ENCODE measurements around the gene OCA2.

OCA2 gene

DNA sequence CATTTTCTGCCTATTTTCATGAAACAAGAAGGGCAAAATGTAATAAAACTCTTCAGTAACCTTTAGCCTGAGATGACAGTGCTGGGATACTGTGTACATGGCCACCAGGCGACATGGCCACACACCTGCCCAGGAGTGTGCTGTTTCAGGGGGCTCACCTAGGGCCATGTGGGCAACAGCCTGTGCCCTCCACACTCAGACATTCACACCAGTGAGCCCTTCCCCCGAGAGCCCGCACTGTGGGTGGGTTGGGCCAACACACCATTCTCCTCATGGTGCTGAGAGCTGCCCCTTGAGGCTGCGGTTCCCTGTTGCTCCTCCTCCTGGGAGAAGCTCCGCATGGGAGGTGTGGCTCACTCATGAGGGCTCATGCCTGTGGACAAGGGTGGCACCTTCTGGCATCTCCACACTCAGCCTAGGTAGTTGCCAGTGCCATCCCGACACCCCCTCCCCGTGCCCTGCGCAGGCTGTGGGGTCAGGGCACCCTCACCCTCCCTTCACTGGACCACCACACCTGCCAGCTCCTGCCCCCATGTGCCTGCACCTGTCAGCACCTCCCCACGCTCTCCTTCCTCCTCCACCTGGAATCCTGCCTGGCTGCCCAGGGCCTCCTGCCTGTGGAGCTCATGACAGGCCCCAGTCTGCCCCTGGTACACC, 19.7 kb downstream of the OCA2 start:
- no peak for DNase-seq (ENCODE audit: low read depth)

DNA sequence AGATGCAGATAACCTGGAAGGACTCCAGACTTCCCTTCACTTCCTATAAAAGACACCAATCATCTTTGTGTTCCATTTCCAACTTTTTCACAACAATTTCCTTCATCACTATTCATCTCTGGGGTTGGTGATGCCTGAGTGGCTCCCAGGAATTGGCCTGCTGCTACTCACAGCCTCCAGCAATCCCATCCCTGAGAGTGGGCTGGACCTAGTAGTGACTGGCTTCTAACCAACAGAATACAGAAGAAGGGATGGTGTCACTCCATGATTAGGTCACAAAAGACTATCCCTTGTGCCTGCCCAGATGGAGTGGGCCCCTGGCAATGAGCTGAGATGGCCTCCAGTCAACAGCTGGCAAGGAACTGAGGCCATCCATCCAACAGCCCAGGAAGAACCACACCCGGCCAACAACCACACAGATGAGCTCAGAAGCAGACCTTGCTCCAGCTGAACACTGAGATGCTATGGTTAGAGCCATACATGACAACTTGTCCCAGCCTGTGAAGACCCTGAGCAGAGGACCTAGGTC, 20.9 kb downstream of the OCA2 start:
- no peak for DNase-seq (ENCODE audit: low read depth)

DNA sequence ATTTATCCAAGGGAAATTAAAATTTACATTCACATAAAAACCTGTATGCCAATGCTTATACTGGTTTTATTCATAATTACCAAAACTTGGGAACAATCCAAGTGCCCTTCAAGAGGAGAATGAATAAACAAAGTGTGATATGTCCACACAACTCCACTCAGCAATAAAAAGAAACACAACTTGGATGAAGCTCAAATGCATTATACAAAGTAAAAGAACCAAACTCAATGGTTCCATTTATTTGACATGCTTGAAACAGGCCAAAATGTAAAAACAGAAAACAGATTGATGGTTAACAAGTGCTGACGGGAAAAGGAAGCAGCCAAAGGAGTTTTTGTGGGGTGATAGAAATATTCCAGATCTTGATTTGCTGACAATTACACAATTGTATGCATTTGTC, 23.5 kb downstream of the OCA2 start:
- no peak for DNase-seq (ENCODE audit: low read depth)

DNA sequence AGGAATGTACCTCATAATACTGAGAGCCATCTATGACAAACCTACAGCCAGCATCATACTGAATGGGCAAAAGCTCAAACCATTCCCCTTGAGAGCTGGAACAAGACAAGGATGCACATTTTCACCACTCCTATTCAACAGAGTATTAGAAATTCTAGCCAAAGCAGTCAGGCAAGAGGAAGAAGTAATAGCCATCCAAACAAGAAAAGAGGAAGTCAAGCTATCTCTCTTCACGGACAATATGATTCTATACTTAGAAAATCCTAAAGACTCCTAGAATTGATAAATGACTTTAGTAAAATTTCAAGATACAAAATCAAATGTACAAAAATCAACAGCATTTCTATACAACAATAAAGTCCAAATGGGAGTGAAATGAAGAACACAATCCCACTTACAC, 30.2 kb downstream of the OCA2 start:
- no peak for DNase-seq (ENCODE audit: low read depth)

DNA sequence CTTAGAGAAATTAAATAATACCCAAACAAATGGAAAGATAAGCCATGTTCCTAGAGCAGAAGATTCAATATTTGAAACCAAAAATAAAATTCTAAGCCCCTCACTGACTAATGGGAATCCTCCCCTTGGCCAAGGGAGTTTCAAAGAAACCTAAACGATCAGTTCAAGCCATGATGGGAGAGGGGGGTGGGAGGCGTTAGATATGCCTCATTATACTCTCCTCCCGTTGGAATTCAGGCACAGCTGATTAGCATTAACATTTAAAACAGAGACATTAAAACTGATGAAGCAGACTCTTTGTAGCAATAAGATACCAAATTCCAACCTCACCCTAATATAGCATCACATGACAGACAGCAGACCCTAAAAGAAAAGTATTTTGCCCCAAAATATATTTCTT, 32.9 kb downstream of the OCA2 start:
- DNase-seq (ENCODE audit: low read depth): no peak

DNA sequence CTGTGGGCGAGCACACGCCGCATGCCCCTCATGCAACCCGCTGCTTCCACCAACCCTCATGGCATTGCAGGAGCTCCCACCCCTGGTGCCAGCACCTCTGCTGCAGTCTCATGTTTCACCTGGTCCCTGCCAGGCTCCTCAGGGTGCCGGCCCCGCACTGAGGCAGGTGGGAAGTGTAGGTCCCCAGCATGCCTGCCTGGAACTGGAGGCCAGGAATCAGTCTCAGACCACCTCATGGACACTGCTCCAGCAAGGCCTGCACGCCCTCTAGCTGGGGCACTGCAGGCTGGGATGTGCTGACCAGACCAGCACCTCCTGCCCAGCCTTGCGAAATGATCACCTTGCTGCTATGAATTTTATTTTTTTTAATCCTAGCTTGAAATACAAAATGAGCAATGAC, 39.1 kb downstream of the OCA2 start:
- no peak for DNase-seq (ENCODE audit: low read depth)

DNA sequence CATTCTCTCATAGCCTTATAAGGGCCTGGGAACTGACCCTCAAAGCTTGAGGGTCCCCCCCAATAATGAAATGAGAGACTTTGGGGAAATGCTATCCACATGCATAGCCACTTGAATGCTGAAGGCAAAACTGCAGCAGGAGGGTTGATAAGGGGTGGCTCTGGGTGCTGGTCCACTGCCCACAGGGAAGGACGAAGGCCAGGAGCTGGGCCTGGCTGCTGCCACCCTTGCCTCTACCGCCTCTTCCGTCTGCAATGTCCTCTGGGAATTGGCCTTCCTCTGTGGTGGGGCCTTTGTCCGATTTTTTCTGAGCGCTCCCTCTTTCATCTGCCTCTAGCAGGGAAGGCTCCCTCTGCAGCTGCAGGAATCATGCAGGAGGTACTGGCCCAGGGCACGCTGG, 41.0 kb downstream of the OCA2 start:
- no peak for DNase-seq (ENCODE audit: low read depth)

DNA sequence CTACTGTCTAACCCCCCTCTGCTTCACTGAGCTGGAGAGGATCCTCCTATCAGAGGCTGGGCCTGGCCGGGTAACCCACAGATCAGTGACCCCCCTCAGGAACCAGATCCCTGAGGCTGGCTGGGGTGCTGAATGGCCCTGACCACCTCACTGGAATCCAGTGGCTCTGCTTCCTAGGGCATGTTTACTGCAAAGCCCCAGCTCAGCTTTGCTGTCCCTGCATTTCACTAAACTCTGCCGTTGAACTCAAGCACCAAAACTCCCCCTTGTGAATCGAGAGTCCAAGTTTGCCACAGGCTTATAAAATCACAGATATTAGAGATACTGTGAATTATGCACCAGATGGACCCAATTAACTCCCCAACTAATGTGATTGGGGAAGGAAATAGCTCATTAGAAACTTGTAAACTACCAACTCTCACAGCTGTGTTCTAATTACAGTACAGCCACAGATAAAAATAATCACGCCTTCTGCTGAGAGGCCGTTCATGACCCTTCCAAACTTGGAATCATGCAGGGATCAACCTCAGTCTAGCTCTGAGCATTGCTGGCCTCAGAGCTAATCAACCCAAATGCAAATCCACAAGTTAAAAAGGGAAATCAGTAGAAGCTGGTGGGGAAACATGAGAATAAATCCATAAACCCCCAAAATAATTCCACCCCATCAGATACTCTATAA, 47.0 kb downstream of the OCA2 start:
- no peak for DNase-seq (ENCODE audit: low read depth)

DNA sequence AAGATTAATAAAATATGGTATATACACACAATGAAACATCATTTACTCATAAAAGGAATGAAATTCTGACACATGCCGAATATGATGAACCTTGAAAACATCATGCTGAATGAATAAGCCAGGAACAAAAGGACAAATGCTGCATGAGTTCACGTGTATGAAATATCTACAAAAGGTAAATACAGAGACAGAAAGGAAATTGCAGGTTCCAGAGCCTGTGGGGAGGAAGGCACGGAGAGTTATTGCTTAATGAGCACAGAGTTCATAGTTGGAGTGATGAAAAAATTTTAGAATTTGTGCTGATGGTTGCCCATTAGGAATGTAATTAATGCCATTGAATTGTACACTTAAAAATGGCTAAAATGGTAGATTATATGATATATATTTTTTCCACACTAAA, 49.5 kb downstream of the OCA2 start:
- no peak for DNase-seq (ENCODE audit: low read depth)

DNA sequence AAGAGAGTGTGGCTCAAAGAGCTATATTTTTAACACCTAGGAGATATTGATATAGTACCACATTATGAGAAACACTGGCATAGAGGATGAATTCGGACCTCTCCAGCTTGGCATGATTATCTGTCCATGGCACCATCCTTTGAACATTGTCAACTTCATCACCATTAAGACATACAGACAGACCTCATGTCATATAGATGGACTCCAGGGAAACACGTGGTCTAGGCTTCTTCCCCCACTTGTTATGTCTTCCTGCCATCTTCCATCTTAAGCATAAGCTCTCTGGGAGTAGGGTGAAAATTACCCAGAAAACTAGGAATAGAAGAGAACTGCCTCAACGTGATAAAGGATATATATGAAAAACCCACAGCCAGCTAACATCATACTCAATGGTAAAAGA, 51.8 kb downstream of the OCA2 start:
- DNase-seq (ENCODE audit: low read depth): no peak

DNA sequence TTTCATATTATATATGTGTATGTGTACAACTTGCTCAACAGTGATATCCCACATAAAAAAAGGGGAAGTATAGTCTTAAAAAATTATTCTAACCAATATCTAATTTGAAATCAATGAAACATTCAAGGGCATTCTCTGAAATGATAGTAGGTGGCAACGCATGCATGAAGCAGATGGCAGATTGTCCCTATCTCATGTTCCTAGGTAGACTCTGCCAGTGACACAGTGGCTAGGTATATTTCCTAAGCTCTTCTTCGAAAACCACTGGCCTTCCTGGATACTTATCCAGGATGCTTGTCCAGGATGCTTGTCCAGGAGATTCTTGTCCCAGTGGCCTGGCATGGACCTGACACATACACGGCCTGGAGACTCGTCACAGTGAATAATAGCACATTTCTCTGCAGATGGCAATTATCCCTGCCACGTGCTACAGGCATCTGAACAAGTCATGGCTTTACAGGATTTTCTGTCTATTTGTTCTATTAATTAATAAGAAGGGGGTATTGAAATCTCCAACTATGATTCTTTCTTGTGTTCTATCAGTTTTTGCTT, 54.9 kb downstream of the OCA2 start:
- no peak for DNase-seq (ENCODE audit: low read depth)

DNA sequence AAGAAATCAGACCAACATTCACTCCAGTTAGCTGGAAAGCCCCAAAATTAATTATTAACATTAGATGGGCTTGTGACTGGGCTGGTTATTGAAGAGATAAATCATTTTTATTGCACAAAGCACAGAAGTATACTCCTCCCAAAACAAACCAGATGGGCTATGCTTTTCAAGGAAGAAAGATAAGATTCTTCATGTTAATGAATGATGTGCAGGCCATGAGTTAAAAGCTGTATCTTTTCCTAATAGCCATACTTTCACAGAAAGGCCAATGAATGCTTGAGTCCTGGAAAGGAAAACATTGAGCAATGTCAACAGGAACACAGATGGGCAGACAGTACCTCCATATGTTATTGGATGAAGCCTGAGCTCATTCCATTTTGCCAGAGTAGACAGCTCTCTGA, 55.4 kb downstream of the OCA2 start:
- DNase-seq (ENCODE audit: low read depth): no peak

DNA sequence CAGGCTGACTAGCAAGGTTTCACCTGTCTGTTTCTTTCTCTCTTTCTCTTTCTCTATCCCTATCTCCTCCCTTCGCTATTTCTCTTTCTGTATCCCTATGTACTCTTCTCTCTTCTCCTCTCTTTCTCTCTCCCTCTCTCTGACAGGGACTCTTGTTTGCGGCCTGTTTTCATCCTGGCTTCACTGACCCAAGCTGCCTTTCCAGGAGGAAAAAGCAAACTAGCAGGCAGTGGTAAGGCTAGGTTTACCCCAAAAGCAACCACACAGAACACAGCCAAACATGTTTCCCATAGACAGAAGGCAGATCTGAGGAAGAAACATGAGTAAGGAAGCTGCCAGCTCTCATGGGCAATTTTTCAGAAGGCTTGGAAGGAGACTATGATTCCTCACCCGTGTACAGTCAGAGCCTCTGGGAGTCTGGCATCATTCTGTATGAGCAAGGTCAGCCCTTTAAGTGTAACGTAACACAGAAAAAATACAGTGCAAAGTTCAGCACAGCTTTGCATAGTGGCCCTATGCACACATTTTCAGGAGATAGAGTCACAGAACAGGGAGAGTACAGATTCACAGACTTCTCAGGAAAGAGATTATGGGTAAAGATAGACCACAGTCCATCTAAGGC, 61.0 kb downstream of the OCA2 start:
- no peak for DNase-seq (ENCODE audit: low read depth)

DNA sequence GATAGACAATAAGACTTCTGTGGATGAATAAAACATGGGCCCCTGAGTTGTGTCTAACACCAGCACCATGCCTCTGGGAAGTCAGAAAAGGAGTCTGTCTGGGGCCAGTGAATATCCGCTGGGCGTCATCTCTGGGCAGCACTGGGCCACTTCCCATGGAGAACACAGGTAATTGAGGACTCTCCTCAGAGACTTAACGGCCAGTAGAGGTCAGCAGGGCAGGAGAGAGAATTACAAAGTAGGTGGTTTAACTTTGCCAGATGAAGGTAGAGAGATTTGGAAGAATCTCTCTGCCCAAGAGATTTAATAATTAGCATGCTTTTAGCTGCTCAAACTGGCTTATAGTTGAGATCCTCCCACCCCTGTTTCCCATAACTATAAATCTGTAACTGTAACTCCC, 65.7 kb downstream of the OCA2 start:
- DNase-seq (ENCODE audit: low read depth): no peak

DNA sequence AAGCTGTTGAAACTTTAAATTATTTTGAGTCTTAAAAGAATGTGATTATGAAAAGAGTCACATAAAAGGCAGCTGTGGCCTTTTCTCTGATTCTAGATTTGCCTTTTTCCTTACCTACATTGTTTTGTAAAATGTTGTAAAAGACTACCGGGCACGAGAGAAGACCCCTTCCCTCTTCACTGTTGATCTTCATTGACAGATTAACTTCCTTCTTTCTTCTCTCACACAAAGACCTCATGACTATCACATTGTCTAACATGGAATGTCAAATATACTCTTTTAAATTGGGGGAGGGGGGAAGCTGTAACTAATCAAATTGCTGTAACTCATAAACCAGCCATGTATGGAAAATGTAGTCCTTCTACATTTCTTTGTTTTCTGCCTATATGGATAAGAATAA, 68.3 kb downstream of the OCA2 start:
- DNase-seq (ENCODE audit: low read depth): no peak

DNA sequence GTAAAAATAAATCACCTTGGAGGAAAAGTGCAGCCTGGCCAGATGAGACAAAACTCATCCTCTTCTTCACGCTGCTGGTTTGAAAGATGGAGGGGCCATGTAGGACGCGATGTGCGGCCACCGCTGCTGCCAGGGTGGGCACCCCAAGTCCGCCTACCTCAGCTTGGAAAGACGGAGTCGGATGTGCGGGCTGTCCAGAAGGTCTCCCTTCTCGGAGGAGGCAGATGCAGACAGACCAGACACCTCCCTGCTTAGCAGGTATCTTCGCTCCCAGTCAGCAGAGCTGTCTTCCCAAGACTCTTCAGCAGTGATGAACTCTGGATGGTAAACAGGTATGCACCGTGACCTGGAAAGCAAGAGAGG, 71.4 kb downstream of the OCA2 start:
- DNase-seq (ENCODE audit: low read depth): no peak

DNA sequence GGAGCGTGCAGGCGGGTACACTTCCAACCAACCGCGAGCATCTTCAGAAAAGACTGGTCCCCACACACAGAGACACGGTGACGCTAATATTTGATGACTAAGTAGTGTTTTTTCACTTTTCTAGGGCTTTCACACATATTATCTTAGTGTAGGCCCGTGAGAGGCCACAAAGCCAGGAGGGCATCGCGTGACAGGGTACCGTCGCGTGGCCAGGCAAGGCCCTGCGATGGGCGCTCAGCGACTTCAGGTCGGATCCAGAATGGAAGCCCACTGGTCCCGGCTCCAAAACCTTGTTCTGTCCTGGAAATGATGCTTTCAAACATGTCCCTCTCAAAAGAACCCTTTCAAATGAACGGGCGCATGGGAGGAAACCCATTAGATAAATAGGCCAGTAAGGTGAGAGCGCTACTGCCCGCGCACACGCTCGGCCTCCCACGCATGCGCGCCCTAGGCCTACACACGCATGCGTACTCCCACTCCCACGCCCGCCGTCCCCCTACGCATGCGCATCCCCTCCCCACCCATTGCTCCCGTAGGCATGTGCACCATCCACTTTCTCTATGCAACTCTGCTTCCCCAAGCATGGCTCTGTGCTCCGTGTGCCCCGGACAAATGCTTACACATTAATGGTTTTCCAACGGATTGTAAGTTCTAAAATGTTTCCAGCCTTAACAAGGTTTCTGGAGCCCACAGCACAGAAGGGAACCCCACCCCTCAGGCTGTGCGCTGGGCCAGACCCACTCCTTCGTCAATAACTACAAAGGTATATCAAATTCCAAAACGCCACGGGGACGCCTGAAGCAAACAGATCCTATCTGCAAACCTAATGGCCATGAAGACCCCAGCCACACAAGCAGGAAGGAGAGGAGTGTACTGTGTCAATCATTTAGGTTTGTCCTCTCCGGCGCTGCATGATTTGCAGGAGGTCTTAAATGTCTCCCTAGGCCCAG, 72.1 kb downstream of the OCA2 start:
- no peak for DNase-seq (ENCODE audit: low read depth)

DNA sequence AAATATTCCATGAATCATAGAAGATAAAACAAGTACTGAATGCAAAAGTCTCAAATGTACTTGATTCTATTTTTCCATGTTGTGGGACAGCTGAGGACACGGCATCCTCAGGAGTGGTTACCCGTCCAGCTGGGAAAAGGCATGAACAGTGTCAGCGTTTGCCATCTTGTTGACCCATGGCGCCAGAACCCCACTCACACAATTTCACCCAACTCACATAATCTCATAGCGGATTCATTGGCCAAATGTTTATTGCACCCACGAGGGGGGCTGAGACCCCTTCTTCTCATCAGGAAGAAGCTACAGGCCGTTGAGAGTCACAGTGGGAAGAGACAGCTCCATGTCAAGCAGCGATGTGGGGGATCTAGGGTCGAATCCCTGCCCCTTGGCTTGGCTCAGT, 72.9 kb downstream of the OCA2 start:
- no peak for DNase-seq (ENCODE audit: low read depth)

DNA sequence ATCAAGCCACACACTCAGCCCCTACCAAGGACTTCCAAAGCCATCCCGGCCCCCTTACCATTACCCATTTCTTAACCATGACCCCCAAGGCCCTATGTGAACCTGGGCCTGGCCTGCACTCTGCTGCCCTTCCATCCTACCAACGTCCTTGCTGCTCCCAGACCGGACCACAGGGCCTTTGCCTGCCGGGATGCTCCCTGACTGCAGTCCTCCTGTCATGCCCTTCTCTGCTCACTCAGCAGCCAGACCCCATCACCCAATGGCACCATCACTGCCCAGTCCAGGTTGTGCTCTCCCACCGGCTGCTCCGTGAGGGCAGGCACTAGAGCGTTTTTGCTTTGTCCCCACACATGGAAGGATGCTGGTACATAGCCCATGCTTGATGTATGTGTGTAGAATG, 73.7 kb downstream of the OCA2 start:
- no peak for DNase-seq (ENCODE audit: low read depth)

DNA sequence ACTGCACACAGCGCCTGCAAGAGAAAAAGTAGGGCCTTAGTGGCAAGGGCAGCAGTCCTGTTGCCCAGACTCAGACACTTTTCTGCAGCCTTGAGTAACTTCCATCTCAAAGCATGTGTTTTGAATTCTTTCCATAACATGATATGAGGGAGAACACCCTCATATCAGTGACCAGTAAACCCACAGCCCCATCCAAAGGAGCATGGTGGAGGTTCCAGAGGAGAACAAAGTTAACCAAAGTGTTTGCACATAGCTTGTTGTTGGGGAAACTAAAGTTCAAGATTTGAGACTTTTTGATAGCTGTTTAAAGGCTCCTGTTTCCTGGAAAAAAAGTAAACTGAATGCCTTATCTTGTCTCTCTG, 74.2 kb downstream of the OCA2 start:
- DNase-seq (ENCODE audit: low read depth): no peak

DNA sequence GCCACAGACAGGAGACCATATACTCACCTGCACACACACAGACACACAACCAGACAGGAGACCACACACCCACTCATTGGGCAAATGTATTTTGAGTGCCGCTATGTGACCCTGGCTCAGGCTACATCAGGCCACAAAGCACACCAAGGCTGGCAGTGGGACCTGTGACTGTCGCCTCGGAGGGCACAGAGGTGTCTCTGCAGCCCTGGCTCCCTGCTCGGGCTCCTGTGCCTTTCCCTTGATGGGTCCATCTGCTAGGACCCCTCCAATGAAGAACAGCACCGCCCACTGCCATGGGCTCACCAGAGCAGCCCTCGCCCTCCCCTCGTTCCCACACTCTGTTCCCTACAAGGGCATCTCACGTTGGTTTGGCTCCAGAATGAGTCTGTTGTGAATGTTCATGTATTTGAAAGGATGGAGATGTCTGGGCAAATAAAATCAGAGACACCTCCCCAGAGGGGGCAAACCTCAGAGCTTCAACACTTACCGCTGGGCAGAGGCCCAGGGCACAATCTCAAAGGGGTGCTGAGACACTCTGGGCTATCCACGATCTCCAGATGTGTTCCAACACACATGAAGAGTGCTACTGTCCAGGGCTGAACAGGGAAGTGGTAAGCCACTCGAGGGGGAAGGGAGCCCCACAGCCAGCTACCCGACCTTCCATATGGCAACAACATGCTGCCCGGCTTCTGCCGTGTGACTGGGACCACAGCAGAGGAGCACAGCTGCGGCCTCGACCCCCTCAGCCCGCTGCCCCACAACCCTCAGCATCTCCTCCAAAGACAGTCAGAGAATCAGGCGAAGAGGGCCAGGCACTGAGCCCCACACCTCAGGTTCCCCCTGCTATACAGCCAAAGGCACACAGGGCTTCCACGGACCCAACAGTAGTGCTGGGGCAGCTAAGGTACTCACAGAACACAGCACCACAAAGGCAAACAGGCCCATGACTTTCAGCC, 74.9 kb downstream of the OCA2 start:
- DNase-seq (ENCODE audit: low read depth): no peak
